GM23338 (cell line): Measurements from ENCODE around the gene LYSET.

Source experiments
- CREB1 ChIP-seq: fragments of 250-450 bp; sonication (Bioruptor Pico); IDR thresholded peaks from 2 replicates; pipeline ENCODE4 v1.5.0; 2020; ENCODE audit warnings: low read depth, mild to moderate bottlenecking, moderate library complexity
- EZH2 ChIP-seq: fragments of 200-600 bp; sonication (generic); IDR thresholded peaks from one replicate; pipeline ENCODE4 v1.8.0; 2017; ENCODE audit warnings: antibody characterized with exemption, mild to moderate bottlenecking, low read depth; ENCODE audit not compliant: unreplicated experiment
- EZH2phosphoT487 ChIP-seq: fragments of 200-600 bp; sonication (generic); IDR thresholded peaks from one replicate; pipeline ENCODE4 v1.8.1; 2018; ENCODE audit warnings: antibody characterized with exemption; ENCODE audit not compliant: unreplicated experiment
- JUNB ChIP-seq: IDR thresholded peaks from one replicate; pipeline ENCODE4 v1.6.1; 2016; ENCODE audit warnings: antibody characterized with exemption; ENCODE audit not compliant: unreplicated experiment
- NANOG ChIP-seq: IDR thresholded peaks from 2 replicates; pipeline ENCODE4 v1.6.1; 2016; ENCODE audit warnings: antibody characterized with exemption, borderline replicate concordance
- POLR2AphosphoS5 ChIP-seq: IDR thresholded peaks from 2 replicates; pipeline ENCODE4 v1.6.1; 2016; ENCODE audit warnings: antibody characterized with exemption, low read depth
- REST ChIP-seq: IDR thresholded peaks from one replicate; pipeline ENCODE4 v1.6.1; 2018; ENCODE audit warnings: antibody characterized with exemption; ENCODE audit not compliant: unreplicated experiment
- STAT1 ChIP-seq: IDR thresholded peaks from one replicate; pipeline ENCODE4 v1.6.1; 2016; ENCODE audit warnings: antibody characterized with exemption; ENCODE audit not compliant: unreplicated experiment
- ZNF331 ChIP-seq: fragments of 250-450 bp; sonication (Bioruptor Pico); IDR thresholded peaks from 2 replicates; pipeline ENCODE4 v1.5.0; 2020; ENCODE audit warnings: low read depth, mild to moderate bottlenecking, moderate library complexity
- TF ChIP-seq, protein P1 (sequence below), 2 experiments: fragments of 200-600 bp in 1 of 2; sonication (generic) in 1 of 2; conservative IDR thresholded peaks; 2 replicates each; pipeline versions ENCODE4 v1.5.1 to v1.6.1; 2016 to 2017; ENCODE audit warnings: antibody characterized with exemption in 2 of 2, low read depth in 2 of 2, mild to moderate bottlenecking in 2 of 2, moderate library complexity in 1 of 2
- TF ChIP-seq, protein P2 (sequence below): IDR thresholded peaks from 2 replicates; pipeline ENCODE4 v1.6.1; 2016; ENCODE audit warnings: antibody characterized with exemption

DNA sequence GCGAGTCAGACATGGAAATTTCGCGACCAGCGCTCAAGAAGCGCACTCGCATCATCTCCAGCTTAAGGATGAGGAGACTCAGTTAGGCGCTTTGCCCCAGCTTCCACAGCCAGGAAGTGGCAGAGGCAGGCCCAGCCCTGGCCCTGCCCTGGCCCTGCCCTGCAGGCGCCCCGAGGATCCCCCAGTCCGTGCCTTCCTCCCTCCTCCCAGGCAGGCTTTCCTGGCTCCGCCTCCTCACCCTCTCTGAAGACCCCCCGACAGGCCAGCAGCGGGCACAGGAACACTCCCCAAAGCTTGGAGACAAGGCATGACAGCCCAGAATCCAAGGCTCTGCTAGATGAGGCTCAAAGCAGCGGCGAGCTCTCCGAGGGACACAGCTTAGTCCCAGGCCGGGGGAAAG is 47.0 kb downstream of the LYSET start:
- TF ChIP-seq, protein P1, sequence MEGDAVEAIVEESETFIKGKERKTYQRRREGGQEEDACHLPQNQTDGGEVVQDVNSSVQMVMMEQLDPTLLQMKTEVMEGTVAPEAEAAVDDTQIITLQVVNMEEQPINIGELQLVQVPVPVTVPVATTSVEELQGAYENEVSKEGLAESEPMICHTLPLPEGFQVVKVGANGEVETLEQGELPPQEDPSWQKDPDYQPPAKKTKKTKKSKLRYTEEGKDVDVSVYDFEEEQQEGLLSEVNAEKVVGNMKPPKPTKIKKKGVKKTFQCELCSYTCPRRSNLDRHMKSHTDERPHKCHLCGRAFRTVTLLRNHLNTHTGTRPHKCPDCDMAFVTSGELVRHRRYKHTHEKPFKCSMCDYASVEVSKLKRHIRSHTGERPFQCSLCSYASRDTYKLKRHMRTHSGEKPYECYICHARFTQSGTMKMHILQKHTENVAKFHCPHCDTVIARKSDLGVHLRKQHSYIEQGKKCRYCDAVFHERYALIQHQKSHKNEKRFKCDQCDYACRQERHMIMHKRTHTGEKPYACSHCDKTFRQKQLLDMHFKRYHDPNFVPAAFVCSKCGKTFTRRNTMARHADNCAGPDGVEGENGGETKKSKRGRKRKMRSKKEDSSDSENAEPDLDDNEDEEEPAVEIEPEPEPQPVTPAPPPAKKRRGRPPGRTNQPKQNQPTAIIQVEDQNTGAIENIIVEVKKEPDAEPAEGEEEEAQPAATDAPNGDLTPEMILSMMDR (conservative IDR thresholded peaks at IDR 0.05; ENCODE audit: low read depth in 2 of 2) = no peak
- no peak for TF ChIP-seq REST
- TF ChIP-seq EZH2phosphoT487 = no peak
- no peak for TF ChIP-seq CREB1 (CRISPR knock-in tag)
- no peak for TF ChIP-seq POLR2AphosphoS5
- TF ChIP-seq STAT1 = no peak
- TF ChIP-seq EZH2 = no peak
- TF ChIP-seq, protein P2, sequence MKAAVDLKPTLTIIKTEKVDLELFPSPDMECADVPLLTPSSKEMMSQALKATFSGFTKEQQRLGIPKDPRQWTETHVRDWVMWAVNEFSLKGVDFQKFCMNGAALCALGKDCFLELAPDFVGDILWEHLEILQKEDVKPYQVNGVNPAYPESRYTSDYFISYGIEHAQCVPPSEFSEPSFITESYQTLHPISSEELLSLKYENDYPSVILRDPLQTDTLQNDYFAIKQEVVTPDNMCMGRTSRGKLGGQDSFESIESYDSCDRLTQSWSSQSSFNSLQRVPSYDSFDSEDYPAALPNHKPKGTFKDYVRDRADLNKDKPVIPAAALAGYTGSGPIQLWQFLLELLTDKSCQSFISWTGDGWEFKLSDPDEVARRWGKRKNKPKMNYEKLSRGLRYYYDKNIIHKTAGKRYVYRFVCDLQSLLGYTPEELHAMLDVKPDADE = no peak
- TF ChIP-seq JUNB = no peak
- TF ChIP-seq ZNF331 (CRISPR knock-in tag) = no peak
- no peak for TF ChIP-seq NANOG
